Uterus (tissue), 2 donors: ENCODE results near the gene SIRT2.

Experiments used
- POLR2A ChIP-seq, 2 donors: fragments of 450-650 bp; IDR thresholded peaks; one replicate each; pipeline ENCODE4 v1.6.1; 2016; ENCODE audit warnings: antibody characterized with exemption in 2 of 2, mild to moderate bottlenecking in 1 of 2, moderate library complexity in 1 of 2
- TF ChIP-seq, protein P1 (sequence below), 4 experiments: fragments of 200-600 bp in 2 of 4; fragments of 450-650 bp in 2 of 4; sonication (generic) in 2 of 4; IDR thresholded peaks; one replicate each; pipeline ENCODE4 v1.5.1; 2016 to 2019; ENCODE audit warnings: antibody characterized with exemption in 4 of 4, mild to moderate bottlenecking in 2 of 4, moderate library complexity in 1 of 4

DNA sequence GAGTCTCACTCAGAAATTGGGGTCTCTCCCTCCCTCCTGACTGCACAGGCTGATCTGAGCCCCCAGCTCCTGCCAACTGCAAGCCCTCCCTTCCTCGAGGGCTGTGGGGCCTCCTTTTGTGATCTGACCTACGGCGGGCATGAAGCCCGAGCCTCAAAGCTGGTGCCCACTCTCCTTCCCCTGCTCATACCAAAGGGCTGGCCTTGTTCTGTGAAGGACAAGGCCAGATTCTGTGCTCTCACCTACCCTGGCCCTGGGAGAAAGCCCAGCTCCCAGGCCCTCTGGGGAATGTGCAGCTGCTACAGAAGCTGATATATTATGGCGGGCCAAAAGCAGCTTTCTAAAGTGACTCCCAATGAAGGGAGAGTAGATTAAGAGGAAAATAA, 58.8 kb downstream of the SIRT2 start:
- no peak for TF ChIP-seq POLR2A (IDR thresholded peaks at IDR 0.05)
- TF ChIP-seq, protein P1, sequence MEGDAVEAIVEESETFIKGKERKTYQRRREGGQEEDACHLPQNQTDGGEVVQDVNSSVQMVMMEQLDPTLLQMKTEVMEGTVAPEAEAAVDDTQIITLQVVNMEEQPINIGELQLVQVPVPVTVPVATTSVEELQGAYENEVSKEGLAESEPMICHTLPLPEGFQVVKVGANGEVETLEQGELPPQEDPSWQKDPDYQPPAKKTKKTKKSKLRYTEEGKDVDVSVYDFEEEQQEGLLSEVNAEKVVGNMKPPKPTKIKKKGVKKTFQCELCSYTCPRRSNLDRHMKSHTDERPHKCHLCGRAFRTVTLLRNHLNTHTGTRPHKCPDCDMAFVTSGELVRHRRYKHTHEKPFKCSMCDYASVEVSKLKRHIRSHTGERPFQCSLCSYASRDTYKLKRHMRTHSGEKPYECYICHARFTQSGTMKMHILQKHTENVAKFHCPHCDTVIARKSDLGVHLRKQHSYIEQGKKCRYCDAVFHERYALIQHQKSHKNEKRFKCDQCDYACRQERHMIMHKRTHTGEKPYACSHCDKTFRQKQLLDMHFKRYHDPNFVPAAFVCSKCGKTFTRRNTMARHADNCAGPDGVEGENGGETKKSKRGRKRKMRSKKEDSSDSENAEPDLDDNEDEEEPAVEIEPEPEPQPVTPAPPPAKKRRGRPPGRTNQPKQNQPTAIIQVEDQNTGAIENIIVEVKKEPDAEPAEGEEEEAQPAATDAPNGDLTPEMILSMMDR (IDR thresholded peaks at IDR 0.05) = no peak
